DLD1 (cell line): Measurements from ENCODE around the gene ECHDC1.
"Not testable (repeated sequence)": the region's sequence is repeated elsewhere in the genome, so short reads cannot be mapped to it uniquely, and the experiment has no call there.

Source experiments
- in situ Hi-C: cut with HindIII; loops from 2 replicates; pipeline ENCODE4 v1.10.0; 2017; ENCODE audit warnings: low sequenced_read_pairs

ECHDC1 gene

GRCh38 chr6:127342296-127342945 is 988 bp downstream of the ECHDC1 start:
- in situ Hi-C loops: no loop called here

- in situ Hi-C loops: no loop called here
Observed at GRCh38 chr6:127341471-127342202, 1.8 kb downstream of the ECHDC1 start.

- in situ Hi-C loops: no loop called here
Observed at GRCh38 chr6:127340171-127340570, 3.2 kb downstream of the ECHDC1 start.

GRCh38 chr6:127338936-127339335 is 4.5 kb downstream of the ECHDC1 start:
- in situ Hi-C loops: no loop called here

GRCh38 chr6:127332383-127332961 is 10.9 kb downstream of the ECHDC1 start:
- in situ Hi-C loops: no loop called here

GRCh38 chr6:127331256-127331655 is 12.2 kb downstream of the ECHDC1 start:
- in situ Hi-C loops: not testable (repeated sequence)

- in situ Hi-C loops: no loop called here
Observed at GRCh38 chr6:127328043-127328609, 15.3 kb downstream of the ECHDC1 start.

GRCh38 chr6:127319686-127320085 is 23.7 kb downstream of the ECHDC1 start:
- in situ Hi-C loops: no loop called here

- in situ Hi-C loops: no loop called here
Observed at GRCh38 chr6:127317388-127318128, 25.9 kb downstream of the ECHDC1 start.

GRCh38 chr6:127305741-127306140 is 37.7 kb downstream of the ECHDC1 start:
- in situ Hi-C loops: no loop called here

GRCh38 chr6:127303917-127304316 is 39.5 kb downstream of the ECHDC1 start:
- in situ Hi-C loops: no loop called here

GRCh38 chr6:127302728-127303660 is 40.4 kb downstream of the ECHDC1 start:
- in situ Hi-C loops: no loop called here

GRCh38 chr6:127301199-127301700 is 42.2 kb downstream of the ECHDC1 start:
- in situ Hi-C loops: no loop called here

- in situ Hi-C loops: no loop called here
Observed at GRCh38 chr6:127300411-127300810, 43.0 kb downstream of the ECHDC1 start.

GRCh38 chr6:127299522-127300240 is 43.7 kb downstream of the ECHDC1 start:
- in situ Hi-C loops: no loop called here

- in situ Hi-C loops: no loop called here
Observed at GRCh38 chr6:127298475-127298874, 44.9 kb downstream of the ECHDC1 start.

- in situ Hi-C loops: no loop called here
Observed at GRCh38 chr6:127297502-127298070, 45.8 kb downstream of the ECHDC1 start.

- in situ Hi-C loops: no loop called here
Observed at GRCh38 chr6:127291495-127291894, 51.9 kb downstream of the ECHDC1 start.
